ENCODE measurements around the gene CD248.
"Not testable (repeated sequence)": the region's sequence is repeated elsewhere in the genome, so short reads cannot be mapped to it uniquely, and the experiment has no call there.

The CD248 gene

GRCh38 chr11:66288671-66289547 is 27.9 kb downstream of the CD248 start, which contains the start of gene YIF1A:
TSS of gene YIF1A (minus strand) at chr11:66289143. CDS start at chr11:66288985, 158 bp downstream.
- DNase-seq = peak; percentile 100

- peak; percentile 10 for DNase-seq
Observed at GRCh38 chr11:66287889-66288670, 28.8 kb downstream of the CD248 start.

- DNase-seq = no peak
Observed at GRCh38 chr11:66287211-66287888, 29.5 kb downstream of the CD248 start.

GRCh38 chr11:66286699-66287098 is 30.1 kb downstream of the CD248 start:
- DNase-seq = no peak

- no peak for DNase-seq
Observed at GRCh38 chr11:66285250-66285947, 31.4 kb downstream of the CD248 start.

- DNase-seq = no peak
Observed at GRCh38 chr11:66284526-66285078, 32.2 kb downstream of the CD248 start.

GRCh38 chr11:66283461-66284105 is 33.3 kb downstream of the CD248 start:
- DNase-seq = no peak

GRCh38 chr11:66282468-66283455 is 34.1 kb downstream of the CD248 start:
- DNase-seq = peak; percentile 89

- no peak for DNase-seq
Observed at GRCh38 chr11:66281776-66282467, 34.9 kb downstream of the CD248 start.

GRCh38 chr11:66281001-66281400 is 35.8 kb downstream of the CD248 start:
- peak; percentile 5 for DNase-seq

- DNase-seq = no peak
Observed at GRCh38 chr11:66280428-66280827, 36.4 kb downstream of the CD248 start.

GRCh38 chr11:66279092-66279734 is 37.6 kb downstream of the CD248 start:
- DNase-seq = no peak

GRCh38 chr11:66278363-66279091 is 38.3 kb downstream of the CD248 start:
- DNase-seq = peak; percentile 5

- DNase-seq = no peak
Observed at GRCh38 chr11:66277471-66278362, 39.1 kb downstream of the CD248 start, which contains the start of gene CNIH2. TSS of gene CNIH2 (plus strand) at chr11:66278175. CDS start at chr11:66278457, 282 bp downstream.

- DNase-seq = not testable (repeated sequence)
Observed at GRCh38 chr11:66277064-66277463, 39.8 kb downstream of the CD248 start.

- not testable (repeated sequence) for DNase-seq
Observed at GRCh38 chr11:66276619-66277018, 40.2 kb downstream of the CD248 start.

GRCh38 chr11:66275984-66276612 is 40.7 kb downstream of the CD248 start:
- no peak for DNase-seq
